GM19025 (cell line): ENCODE results near the gene SMOC2.
"Not testable (repeated sequence)": the region's sequence is repeated elsewhere in the genome, so short reads cannot be mapped to it uniquely, and the experiment has no call there.

Source experiments
- ATAC-seq: cut with Tn5 transposase; IDR thresholded peaks from one replicate; pipeline ENCODE4 v1.9.1; 2021; ENCODE audit warnings: mild to moderate bottlenecking, low read depth, moderate library complexity; ENCODE audit not compliant: unreplicated experiment

Gene SMOC2

DNA sequence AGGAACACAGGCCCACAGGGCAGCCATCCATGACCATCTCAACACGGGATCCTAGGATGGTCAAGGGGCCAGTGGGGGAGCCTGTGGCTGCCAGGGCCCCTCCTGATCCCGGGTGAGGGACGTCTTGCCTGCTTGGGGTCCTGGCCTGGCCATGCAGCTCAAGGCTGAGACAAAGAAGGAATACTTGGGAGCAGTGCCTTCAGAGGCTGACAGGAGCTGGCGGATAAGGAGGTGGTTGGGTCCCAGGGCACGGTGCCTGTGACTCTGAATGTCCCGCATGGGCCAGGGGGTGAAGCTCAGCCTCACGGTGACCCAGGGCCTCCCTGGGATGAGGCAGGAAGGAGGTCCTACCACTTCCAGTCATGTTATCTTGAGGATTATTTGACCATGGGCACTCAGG is 95.2 kb downstream of the SMOC2 start:
- ATAC-seq: no peak

DNA sequence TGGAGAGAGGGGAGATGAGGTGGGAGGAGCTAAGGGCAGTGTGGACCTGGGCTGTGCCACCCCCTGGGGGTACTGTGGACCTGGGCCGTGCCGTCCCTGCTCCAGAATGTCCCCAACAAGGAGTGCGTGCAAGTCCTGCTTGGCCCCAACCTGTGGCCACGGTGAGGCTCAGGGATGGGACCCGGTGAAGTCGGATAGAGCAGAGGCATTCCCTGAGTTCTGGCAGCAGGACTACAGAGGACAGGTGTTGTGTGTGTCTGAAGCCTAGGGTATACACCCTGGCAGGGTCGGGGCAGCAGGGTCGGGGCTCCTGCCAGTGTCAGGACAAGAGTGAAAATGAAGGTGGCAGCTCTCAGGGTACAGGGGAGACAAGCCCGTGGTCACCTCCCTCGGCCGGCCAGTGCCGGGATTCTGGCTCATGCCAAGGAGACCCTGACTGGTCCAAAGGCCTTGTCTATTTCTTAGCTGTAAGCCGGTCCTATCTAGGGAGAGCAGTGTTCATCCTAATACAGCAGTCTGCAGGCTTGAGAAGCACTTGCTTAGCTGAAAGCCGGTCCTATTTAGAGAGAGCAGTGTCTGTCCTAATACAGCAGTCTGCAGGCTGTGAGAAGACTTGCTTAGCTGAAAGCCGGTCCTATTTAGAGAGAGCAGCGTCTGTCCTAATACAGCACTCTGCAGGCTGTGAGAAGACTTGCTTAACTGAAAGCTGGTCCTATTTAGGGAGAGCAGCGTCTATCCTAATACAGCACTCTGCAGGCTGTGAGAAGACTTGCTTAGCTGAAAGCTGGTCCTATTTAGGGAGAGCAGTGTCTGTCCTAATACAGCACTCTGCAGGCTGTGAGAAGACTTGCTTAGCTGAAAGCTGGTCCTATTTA is 95.9 kb downstream of the SMOC2 start:
- ATAC-seq: no peak

DNA sequence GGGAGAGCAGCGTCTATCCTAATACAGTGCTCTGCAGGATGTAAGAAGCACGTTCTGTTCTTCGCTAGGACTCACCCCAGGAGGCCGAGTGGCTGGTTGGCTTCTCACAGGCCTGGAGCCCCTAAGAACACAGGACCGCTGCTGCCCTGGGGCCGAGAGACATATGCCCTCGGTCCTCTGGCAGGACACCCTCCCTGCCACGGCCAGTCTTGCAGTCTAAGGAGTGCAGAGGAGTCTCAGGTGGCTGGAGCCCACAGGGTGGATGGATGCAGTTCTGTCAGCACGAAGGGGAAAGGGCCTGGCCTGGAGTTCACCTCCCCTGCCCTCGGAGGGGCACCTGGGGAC is 96.5 kb downstream of the SMOC2 start:
- ATAC-seq: no peak

DNA sequence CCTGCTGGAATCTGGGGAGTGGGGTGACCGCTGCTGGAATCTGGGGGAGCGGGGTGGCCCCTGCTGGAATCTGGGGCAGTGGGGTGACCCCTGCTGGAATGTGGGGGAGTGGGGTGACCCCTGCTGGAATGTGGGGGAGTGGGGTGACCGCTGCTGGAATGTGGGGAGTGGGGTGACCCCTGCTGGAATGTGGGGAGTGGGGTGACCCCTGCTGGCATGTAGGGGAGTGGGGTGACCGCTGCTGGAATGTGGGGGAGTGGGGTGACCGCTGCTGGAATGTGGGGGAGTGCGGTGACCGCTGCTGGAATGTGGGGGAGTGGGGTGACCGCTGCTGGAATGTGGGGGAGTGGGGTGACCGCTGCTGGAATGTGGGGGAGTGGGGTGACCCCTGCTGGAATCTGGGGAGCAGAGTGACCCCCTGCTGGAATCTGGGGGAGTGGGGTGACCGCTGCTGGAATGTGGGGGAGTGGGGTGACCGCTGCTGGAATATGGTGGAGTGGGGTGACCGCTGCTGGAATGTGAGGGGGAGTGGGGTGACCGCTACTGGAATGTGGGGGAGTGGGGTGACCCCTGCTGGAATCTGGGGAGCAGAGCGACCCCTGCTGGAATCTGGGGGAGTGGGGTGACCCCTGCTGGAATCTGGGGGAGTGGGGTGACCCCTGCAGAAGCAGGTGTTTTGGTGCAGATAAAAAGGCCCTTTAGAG is 97.4 kb downstream of the SMOC2 start:
- not testable (repeated sequence) for ATAC-seq

DNA sequence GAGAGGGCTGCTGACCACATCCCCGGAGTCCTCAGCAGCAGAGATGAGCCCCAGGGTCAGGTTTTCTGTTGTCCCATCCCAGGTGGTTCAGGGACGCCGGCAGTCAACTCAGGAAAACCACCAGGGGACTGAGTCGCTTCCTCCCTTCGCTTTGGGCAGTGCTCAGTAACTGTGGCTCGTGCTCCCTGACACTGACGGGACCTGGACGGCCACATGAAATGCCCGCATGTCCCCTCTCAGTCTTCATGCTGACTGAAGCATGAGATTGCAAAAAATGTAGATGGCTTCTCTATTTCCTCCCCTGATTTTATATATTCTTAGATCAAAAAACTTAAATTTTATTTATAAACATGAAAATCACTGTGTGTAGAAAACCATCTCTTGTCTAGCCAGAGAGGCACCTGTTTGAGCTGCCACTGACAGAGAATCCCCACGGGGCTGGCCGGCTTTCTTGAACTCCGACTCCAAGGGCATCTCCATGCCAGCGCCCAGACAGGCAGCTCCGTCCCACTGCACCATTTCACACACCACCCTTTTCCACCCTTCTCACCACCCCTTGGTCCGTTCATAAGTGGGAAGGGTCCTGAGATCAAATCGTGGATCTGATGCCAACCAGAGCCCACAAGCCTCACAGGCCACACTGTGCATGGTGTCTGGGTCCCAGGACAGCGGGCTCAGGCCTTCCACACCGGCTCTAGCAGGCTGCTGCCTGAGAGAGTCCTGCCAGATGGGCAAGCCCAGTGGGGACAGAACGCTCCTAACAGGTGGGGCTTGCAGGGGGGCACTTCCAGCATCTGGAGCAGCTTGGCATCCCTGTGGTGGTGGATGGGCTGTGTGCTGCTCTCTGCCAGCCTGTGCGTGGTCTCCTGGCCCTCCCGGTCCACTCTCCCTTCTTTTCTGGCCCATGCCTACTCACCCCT is 98.2 kb downstream of the SMOC2 start:
- no peak for ATAC-seq

DNA sequence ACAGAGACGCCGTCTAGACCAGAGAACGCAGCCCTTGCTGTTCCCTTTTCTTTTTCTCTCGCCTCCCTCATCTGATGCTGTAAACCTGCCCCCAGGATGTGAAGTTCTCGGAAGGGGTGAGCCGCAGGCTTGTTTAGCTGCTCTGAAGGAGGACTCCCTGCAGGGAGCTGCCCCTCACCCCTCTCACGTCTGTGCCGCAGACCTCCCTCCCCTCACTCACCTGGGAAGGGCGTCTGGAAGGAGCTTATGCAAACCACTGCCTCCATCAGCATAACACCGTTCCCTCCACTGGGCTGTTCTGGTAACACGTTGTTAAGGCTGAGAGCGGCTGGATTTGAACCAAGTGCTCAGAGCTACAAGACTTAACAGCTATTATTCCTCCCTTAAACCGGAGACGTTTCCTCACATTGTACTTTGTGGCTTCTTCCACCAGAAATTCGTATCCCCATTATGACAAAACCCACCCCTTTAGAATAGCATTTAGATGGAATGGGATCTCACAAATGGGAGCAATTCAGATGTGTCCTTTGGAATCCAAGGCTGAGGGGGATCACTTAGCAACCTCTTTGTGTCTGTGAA is 99.8 kb downstream of the SMOC2 start:
- ATAC-seq: no peak

DNA sequence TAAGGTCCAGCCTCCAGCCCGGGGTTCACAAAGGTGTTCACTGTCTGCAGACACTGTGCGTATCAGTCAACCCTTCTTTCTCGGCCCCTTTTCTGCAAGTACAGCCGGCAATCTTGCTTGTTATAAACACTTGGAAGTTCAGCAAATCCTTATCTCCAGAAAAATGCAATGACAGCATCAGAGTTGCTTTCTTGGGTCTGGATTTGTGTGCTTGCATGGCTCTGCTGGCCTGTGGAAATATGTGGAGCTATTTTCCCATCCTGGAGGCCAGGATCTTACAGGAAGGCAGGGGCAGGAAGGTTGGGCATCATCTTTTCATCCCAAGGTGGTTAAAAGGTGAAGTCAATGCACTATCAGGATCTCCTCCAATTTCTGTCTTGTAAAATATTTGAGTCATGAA is 100.3 kb downstream of the SMOC2 start:
- ATAC-seq: no peak

DNA sequence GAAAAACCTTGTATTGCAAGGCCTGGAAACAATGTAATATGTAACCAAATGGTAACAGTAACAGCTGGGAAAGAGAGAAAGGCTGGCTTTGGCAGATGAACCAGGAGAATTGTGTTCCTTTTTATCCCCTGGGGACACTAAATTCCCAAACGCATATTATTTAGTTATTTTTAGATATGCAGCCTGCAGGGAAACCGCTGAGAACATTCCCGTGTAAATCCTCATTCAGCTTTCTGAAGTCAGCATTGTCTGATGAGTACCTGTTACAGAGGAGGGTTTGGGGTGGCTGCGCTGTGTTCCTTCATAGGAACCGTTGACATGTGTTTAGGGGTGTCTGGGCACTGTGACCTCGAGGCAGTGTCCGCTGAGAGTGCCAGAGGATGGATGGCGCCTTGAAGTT is 101.3 kb downstream of the SMOC2 start:
- ATAC-seq: no peak

DNA sequence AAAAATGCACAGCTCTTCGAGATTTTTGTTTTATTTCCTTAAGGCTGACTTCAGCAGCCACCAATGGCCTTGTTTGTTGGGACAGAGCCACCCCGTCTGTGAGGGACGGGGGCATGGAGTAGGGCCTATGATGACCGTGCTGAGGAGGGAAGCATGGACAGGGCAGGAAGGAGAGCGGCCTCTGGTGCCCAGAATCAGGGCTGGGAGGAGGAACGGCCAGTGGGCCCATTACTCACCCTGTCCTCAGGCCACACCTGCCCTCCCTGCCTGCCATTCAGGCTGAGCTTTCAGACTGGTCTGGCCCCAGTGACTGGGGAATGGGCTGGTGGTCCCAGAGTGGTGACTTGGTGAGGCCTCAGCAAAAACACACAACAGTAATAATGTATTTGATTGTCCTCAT is 104.4 kb downstream of the SMOC2 start:
- no peak for ATAC-seq

DNA sequence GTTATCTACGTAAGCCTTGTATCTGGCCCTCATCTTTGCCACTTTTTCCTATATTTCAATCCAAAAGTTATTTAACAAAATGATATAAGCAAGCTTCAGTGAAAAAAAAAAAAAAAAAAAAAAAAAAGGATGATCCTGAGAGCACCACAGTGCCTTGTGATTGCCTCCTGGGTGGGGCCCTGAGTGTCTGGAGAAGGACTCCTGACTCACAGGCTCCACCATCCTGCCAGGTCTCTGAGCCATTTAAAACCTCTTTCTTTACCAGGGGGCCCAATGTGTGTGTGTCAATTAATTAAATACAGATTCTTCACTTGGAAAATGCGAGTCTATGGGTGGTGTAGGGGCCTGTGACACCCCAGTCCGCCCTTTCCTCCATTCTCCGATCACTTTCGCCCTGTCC is 105.2 kb downstream of the SMOC2 start:
- ATAC-seq: no peak

DNA sequence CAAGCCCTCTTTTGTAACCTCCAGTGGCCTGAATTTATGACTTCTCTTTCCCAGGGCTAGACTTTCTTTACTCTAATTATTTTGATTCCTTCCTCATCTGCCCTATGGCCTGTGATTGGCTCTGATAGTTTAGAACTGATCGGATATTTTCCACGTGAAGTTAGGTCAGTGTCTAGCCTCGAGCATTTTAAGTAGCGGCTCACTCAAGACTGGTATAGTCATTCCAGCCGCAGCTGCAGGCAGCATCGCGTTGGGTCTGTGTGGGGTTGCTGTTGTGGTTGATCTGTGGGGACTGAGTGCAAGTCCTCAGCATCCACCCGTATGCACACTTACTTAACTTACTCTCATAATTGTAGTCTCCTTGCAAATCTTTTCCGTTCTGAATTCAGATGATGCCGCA is 105.7 kb downstream of the SMOC2 start:
- no peak for ATAC-seq

DNA sequence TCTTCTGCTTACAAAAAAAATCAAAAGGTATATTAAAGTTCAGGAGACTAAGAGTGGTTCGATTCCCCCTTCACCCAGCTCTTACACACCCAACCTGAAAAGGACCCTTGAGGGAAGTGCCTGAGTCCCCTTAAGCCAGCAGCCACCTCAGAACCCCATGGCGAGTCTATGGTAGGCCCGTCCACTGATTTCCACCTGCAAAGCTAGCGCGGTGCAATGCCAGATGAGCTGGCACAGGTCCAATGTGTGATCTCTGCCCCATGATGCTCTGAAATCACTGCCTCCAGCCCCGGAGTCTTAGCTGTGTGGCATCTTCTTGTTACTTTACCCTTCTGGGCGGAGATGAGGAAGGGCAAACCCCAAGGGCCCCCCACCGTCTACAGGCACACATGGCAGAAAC is 109.3 kb downstream of the SMOC2 start:
- ATAC-seq: no peak

DNA sequence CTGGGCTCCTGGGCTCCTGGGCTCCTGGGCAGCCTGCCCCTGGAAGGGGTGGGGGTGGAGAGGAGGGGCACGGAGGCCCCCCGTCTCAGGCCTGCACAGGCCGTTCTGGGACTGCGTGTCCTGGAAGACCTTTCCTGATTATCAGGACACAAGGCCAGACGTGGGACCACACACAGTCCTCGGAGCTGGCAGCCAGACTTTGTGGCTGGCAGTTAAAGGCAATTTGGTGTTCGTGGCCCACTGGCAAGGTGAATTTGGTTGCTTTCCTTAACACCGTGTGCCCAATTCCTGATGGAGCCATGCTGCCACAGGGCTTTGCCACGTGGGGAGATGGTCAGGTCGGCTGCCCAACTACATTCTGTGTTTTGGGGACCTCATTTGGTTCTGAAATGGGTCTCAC is 113.5 kb downstream of the SMOC2 start:
- no peak for ATAC-seq

DNA sequence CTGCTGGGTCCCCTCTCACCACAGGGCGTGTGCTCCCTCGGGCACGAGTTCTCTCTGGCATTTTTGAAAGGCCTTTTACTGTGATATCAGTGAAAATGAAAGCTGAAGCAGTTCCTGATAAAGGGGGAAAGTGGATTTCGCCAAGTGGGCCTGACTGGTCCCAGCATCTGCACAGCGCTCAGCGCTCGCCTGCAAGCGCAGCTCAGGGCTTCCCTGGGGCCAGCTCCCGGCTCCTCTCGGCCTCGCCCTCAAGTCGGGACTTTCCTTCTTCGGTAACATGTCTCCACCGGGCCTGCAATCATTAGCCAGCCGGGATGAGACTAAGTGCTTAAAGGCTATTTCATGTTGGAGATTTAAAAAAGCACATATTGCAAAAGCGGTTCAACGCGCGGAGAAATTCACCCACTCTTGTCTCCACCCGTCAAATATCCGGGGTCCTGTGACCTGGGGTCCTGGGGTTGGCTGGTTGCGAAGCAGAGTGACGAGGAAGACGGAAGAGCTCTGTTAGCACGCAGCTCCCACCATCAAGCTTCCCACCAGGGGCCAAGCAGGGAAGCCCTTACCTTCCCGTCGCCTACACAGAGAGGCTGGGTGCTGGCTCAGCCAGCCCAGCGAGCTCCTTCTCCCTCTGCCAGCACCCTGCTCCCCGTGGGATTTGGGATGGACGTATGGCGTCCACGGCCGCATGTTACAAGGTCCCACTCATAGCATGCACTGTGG is 114.1 kb downstream of the SMOC2 start:
- ATAC-seq: no peak

DNA sequence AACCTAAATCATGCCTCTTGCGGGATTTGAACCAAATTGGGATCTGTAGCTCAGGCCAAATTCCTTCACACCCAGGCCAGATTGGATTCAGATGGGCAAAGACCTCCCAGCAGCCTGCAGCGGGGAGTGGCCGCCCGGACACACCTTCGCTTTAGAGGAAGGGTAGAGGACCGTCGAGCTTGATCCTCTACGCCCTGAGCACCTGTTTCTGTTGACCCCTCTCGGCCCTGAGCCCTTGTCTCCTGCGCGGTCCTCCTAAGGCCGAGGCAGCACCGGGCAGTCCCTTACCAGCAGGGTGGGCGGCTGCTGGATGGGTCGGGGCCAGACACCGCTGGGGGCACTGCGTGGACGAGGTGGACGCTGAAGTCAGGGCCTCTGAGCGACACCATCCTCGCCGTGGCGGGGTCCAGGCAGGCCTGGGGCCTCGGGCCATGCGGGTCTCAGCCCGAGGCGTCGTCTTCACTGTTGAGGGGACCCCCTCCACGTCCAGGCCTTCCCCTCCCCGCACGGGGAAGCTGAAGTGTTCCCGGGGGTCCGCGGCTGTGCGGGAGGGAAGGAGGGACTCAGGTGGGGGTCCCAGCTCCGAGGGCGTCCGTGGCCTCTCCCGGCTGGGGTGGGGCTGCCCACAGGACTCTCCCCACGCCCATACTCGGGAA is 114.8 kb downstream of the SMOC2 start:
- no peak for ATAC-seq

DNA sequence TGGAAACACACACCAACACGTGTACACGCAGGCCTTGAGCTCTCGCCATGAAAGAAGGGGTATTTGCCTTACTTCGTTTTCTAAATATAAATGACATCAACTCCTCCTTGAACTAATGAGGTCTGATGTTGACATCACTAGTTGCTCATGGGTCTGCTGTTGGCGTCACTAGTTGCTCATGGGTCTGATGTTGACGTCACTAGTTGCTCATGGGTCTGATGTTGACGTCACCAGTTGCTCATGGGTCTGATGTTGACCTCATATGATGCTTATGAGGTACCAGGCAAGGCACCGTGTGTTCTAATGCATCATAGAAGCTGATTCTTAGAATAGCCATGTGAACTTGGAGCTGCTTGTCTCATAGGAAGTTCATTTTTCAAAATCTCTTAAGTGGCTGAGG is 116.5 kb downstream of the SMOC2 start:
- no peak for ATAC-seq

DNA sequence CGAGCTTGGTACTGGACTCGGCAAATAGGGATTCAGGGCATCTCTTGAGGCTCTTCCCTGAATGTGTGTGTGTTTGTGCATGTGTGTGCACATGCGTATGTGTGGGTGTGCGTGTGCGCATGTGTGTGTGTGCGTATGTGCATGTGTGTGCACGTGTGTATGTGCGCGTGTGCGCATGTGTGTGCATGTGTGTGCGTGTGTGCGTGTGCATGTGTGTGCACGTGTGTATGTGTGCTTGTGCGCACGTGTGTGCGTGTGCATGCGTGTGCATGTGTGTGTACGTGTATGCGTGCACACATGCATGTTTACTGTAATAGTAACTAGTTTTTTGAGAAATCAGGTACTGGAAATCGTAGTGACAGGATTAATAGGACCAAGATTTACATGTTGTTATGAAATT is 117.7 kb downstream of the SMOC2 start:
- ATAC-seq: no peak

DNA sequence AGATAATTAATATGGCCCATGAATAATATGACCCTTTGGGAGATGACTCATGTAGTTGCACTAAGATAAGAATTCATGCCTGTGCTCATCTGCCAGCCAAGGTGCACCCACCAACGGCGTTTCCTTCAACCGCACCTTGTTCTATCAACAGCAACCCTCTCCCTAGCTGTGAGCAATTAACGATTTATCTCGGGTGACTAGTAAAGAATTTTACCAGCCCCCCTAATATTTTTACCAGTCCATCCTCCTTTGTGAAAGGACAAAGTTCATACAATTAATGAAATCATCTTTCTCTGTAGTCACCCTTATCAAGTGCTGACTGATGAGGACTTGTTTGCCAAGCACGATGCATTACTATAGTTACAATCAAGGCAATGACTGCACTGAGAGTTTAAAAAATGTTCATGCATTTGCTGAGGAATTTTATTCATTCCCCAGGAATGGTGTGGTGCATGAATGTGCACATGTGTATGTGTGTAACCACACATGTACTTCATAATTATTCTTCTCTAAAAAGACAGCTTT is 118.7 kb downstream of the SMOC2 start:
- no peak for ATAC-seq

DNA sequence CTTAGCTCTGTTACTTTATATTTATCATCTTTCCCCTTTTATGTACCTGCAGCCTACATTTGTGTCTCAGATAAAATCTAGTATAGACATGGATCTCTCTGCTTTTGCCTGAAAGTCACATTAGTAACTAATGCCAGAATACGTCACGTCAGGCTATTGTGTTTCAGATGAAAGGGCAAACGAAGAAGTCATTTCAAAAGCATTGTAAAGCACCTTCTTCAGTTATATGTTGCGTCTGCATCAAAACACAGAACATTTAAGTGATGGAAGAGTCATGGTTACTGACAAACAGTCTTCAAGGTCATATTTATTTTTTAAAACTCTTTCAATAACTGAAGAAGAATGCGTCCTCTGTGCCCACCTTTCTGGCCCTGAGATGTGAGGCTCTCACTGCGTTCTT is 119.1 kb downstream of the SMOC2 start:
- no peak for ATAC-seq
